HepG2 (cell line): Measurements from ENCODE around the gene PSMB11. TPM values are rescaled to one million over a fixed set of nuclear protein-coding genes. Genes with fewer than 3 reads are reported as not detected.

Experiments used
- ARNT ChIP-seq: fragments of 450-650 bp; IDR thresholded peaks from 2 replicates; pipeline ENCODE4 v1.6.1; 2017
- GMEB1 ChIP-seq: sonication (generic); formaldehyde crosslinking; IDR thresholded peaks from 2 replicates; pipeline ENCODE4 v1.5.1; 2020; ENCODE audit warnings: missing genetic modification reagents, mild to moderate bottlenecking, borderline replicate concordance
- GZF1 ChIP-seq: sonication (generic); formaldehyde crosslinking; IDR thresholded peaks from 2 replicates; pipeline ENCODE4 v1.5.1; 2020; ENCODE audit warnings: mild to moderate bottlenecking, missing genetic modification reagents
- HMG20A ChIP-seq: IDR thresholded peaks from 2 replicates; pipeline ENCODE4 v1.6.1; 2016; ENCODE audit warnings: borderline replicate concordance
- JUN ChIP-seq: sonication (generic); formaldehyde crosslinking; IDR thresholded peaks from 2 replicates; pipeline ENCODE4 v1.4.0; 2020; ENCODE audit warnings: mild to moderate bottlenecking, missing genetic modification reagents
- KIAA2018 ChIP-seq: sonication (generic); formaldehyde crosslinking; IDR thresholded peaks from 2 replicates; pipeline ENCODE4 v1.5.0; 2020; ENCODE audit warnings: mild to moderate bottlenecking, missing genetic modification reagents, borderline replicate concordance
- PCBP2 ChIP-seq: fragments of 200-400 bp; formaldehyde crosslinking; optimal IDR thresholded peaks from 2 replicates; pipeline ENCODE3; 2018; ENCODE audit warnings: low read length, low read depth; ENCODE audit not compliant: poor library complexity, severe bottlenecking
- PITX1 ChIP-seq: sonication (generic); formaldehyde crosslinking; IDR thresholded peaks from 2 replicates; pipeline ENCODE4 v1.5.1; 2020; ENCODE audit warnings: mild to moderate bottlenecking, missing genetic modification reagents
- RARG ChIP-seq: sonication (generic); formaldehyde crosslinking; IDR thresholded peaks from 2 replicates; pipeline ENCODE4 v1.4.0; 2020; ENCODE audit warnings: low read depth, mild to moderate bottlenecking, missing genetic modification reagents
- RBM39 ChIP-seq: fragments of 200-400 bp; formaldehyde crosslinking; IDR thresholded peaks from one replicate; pipeline ENCODE4 v1.6.1; 2018; ENCODE audit warnings: antibody characterized with exemption, mild to moderate bottlenecking, low read depth, low read length; ENCODE audit not compliant: poor library complexity, severe bottlenecking
- SMAD9 ChIP-seq: sonication (generic); formaldehyde crosslinking; IDR thresholded peaks from 2 replicates; pipeline ENCODE4 v1.5.1; 2020; ENCODE audit warnings: mild to moderate bottlenecking, missing genetic modification reagents
- SOX13 ChIP-seq, 3 experiments: fragments of 450-650 bp in 1 of 3; sonication (generic) in 1 of 3; formaldehyde crosslinking in 1 of 3; IDR thresholded peaks in 2 of 3; conservative IDR thresholded peaks in 1 of 3; 2 replicates each; pipeline versions ENCODE4 v1.5.0 to v1.6.1; 2016 to 2020; ENCODE audit warnings: antibody characterized with exemption in 1 of 3, mild to moderate bottlenecking in 1 of 3, missing compliant biosample characterization in 1 of 3, missing genetic modification reagents in 1 of 3, moderate library complexity in 1 of 3
- TCF7L2 ChIP-seq: IDR thresholded peaks from 2 replicates; pipeline ENCODE4 v1.6.1; 2011; ENCODE audit warnings: mild to moderate bottlenecking, low read depth, low read length, moderate library complexity
- TEAD3 ChIP-seq: optimal IDR thresholded peaks from 2 replicates; pipeline ENCODE3; 2016; ENCODE audit warnings: borderline replicate concordance
- ZNF101 ChIP-seq: sonication (generic); formaldehyde crosslinking; IDR thresholded peaks from 2 replicates; pipeline ENCODE4 v1.4.0; 2020; ENCODE audit warnings: mild to moderate bottlenecking, low read depth, missing genetic modification reagents, borderline replicate concordance
- ZNF33B ChIP-seq: sonication (generic); formaldehyde crosslinking; IDR thresholded peaks from 2 replicates; pipeline ENCODE4 v1.5.1; 2020; ENCODE audit warnings: mild to moderate bottlenecking, missing genetic modification reagents
- ZNF510 ChIP-seq: sonication (generic); formaldehyde crosslinking; IDR thresholded peaks from 2 replicates; pipeline ENCODE4 v1.4.0; 2020; ENCODE audit warnings: low read depth, mild to moderate bottlenecking, missing genetic modification reagents
- ZNF672 ChIP-seq: sonication (generic); formaldehyde crosslinking; IDR thresholded peaks from 2 replicates; pipeline ENCODE4 v1.8.1; 2022; ENCODE audit warnings: missing genetic modification reagents
- ZNF780A ChIP-seq: sonication (generic); formaldehyde crosslinking; IDR thresholded peaks from 2 replicates; pipeline ENCODE4 v1.8.0; 2022; ENCODE audit warnings: mild to moderate bottlenecking, missing genetic modification reagents, moderate library complexity
- ZNF878 ChIP-seq: sonication (generic); formaldehyde crosslinking; IDR thresholded peaks from 2 replicates; pipeline ENCODE4 v1.8.1; 2023; ENCODE audit warnings: mild to moderate bottlenecking, missing genetic modification reagents, moderate library complexity
- polyA plus RNA-seq, 8 experiments: library from polyadenylated mRNA; depleted of rRNA in 3 of 8; stranded (reverse) in 7 of 8; unstranded in 1 of 8; fragments of >200 nt; fragmentation: Illumina TruSeq in 4 of 8; extraction: Trizol in 4 of 8; gene quantifications; 2 replicates each; pipeline versions ENCODE4 v1.2.1 to v1.2.3, GENCODE V29; 2011 to 2016; ENCODE audit warnings: low read depth in 4 of 8, missing spikeins in 1 of 8, mixed read lengths in 1 of 8; ENCODE audit not compliant: insufficient read depth in 1 of 8
- total RNA-seq, 5 experiments: library from RNA; depleted of rRNA; stranded (reverse); fragments of >200 nt; fragmentation: Illumina TruSeq; extraction: Trizol; gene quantifications; 2 replicates each; pipeline ENCODE4 v1.2.3, GENCODE V29; 2016; ENCODE audit warnings: low read depth in 1 of 5

Gene PSMB11
- total and polyA plus RNA-seq, 2 of the 13 experiments (the other 11 are each of a cell fraction or from before 2014, with no cell fraction given), result not detected

GRCh38 chr14:23035303-23036144 is 6.5 kb upstream of the PSMB11 start (continued):
- TF ChIP-seq ZNF33B (CRISPR knock-in tag), result peak; percentile 62; the same call in 1 of the 2 replicates
- TF ChIP-seq ZNF878 (CRISPR knock-in tag), result peak; percentile 77; the same call in 1 of the 2 replicates
- no peak for TF ChIP-seq SOX13 (IDR thresholded peaks at IDR 0.05)
- TF ChIP-seq SOX13 (CRISPR knock-in tag; conservative IDR thresholded peaks at IDR 0.05 in 1 of 2, IDR thresholded peaks at IDR 0.05 in 1 of 2), result no peak
- TF ChIP-seq ARNT, result no peak
- no peak for TF ChIP-seq PCBP2
- no peak for TF ChIP-seq JUN
- TF ChIP-seq GMEB1 (CRISPR knock-in tag), result no peak; the same call in 1 of the 2 replicates
- no peak for TF ChIP-seq ZNF510 (CRISPR knock-in tag)
- peak; percentile 80; the same call in 1 of the 2 replicates for TF ChIP-seq SMAD9 (CRISPR knock-in tag)
- no peak for TF ChIP-seq TCF7L2
- no peak for TF ChIP-seq PITX1 (CRISPR knock-in tag)
- no peak for TF ChIP-seq ZNF672 (CRISPR knock-in tag)
- no peak for TF ChIP-seq KIAA2018 (CRISPR knock-in tag)
- TF ChIP-seq RARG, result no peak
- TF ChIP-seq HMG20A, result peak; percentile 7; the same call in 1 of the 2 replicates
- no peak for TF ChIP-seq GZF1 (CRISPR knock-in tag)
- TF ChIP-seq ZNF101, result no peak
- no peak for TF ChIP-seq TEAD3 (CRISPR knock-in tag)
- no peak for TF ChIP-seq RBM39
- no peak for TF ChIP-seq ZNF780A (CRISPR knock-in tag)
